H9 (cell line): ENCODE measurements around the gene DCAF4L1. TPM values are rescaled to one million over a fixed set of nuclear protein-coding genes. Genes with fewer than 3 reads are reported as not detected.

Experiments used
- DNase-seq: peaks from one replicate; pipeline ENCODE4 v3.0.0-alpha.2; 2017
- H2AFZ ChIP-seq: one replicate; pipeline ENCODE4 v1.6.1; 2013; ENCODE audit warnings: mild to moderate bottlenecking, low read length, control low read depth, moderate library complexity
- H2AK5ac ChIP-seq: 2 replicates; pipeline ENCODE4 v1.6.1; 2013; ENCODE audit warnings: low read length, control low read depth, mixed read lengths; ENCODE audit not compliant: insufficient read length
- H2BK120ac ChIP-seq: one replicate; pipeline ENCODE4 v1.6.1; 2013; ENCODE audit warnings: low read depth, mild to moderate bottlenecking, low read length, control low read depth, inconsistent platforms; ENCODE audit not compliant: poor library complexity, severe bottlenecking
- H2BK12ac ChIP-seq: 2 replicates; pipeline ENCODE4 v1.6.1; 2013; ENCODE audit warnings: low read length, control low read depth, mixed read lengths, low read depth; ENCODE audit not compliant: insufficient read length
- H2BK15ac ChIP-seq: 2 replicates; pipeline ENCODE4 v1.6.1; 2013; ENCODE audit warnings: low read depth, low read length, control low read depth
- H2BK20ac ChIP-seq: one replicate; pipeline ENCODE4 v1.6.1; 2013; ENCODE audit warnings: low read depth, mild to moderate bottlenecking, low read length, control low read depth, inconsistent platforms; ENCODE audit not compliant: poor library complexity, severe bottlenecking
- H2BK5ac ChIP-seq: 2 replicates; pipeline ENCODE4 v1.6.1; 2013; ENCODE audit warnings: low read length, control low read depth, mixed read lengths; ENCODE audit not compliant: insufficient read length
- H3K14ac ChIP-seq: 2 replicates; pipeline ENCODE4 v1.6.1; 2013; ENCODE audit warnings: low read length, control low read depth; ENCODE audit not compliant: insufficient read depth
- H3K18ac ChIP-seq: 2 replicates; pipeline ENCODE4 v1.6.1; 2013; ENCODE audit warnings: low read depth, mild to moderate bottlenecking, mixed read lengths, low read length, control low read depth; ENCODE audit not compliant: insufficient read length
- H3K23ac ChIP-seq: 2 replicates; pipeline ENCODE4 v1.6.1; 2013; ENCODE audit warnings: low read length, control low read depth, mixed read lengths, low read depth; ENCODE audit not compliant: insufficient read length
- H3K23me2 ChIP-seq: 2 replicates; pipeline ENCODE4 v1.6.1; 2013; ENCODE audit warnings: low read depth, mild to moderate bottlenecking, mixed read lengths, low read length, control low read depth; ENCODE audit not compliant: insufficient read length, poor library complexity, severe bottlenecking
- H3K27ac ChIP-seq: 2 replicates; pipeline ENCODE4 v1.5.1; 2013; ENCODE audit warnings: low read length, control low read depth, mixed read lengths, low read depth; ENCODE audit not compliant: insufficient read length
- H3K27me3 ChIP-seq: 2 replicates; pipeline ENCODE4 v1.6.1; 2013; ENCODE audit warnings: low read length, control low read depth, inconsistent platforms; ENCODE audit not compliant: insufficient read depth
- H3K4ac ChIP-seq: 2 replicates; pipeline ENCODE4 v1.6.1; 2013; ENCODE audit warnings: low read depth, mild to moderate bottlenecking, control low read depth, inconsistent platforms, low read length, moderate library complexity
- H3K4me1 ChIP-seq: 2 replicates; pipeline ENCODE4 v1.6.1; 2013; ENCODE audit warnings: low read length, control low read depth, inconsistent platforms; ENCODE audit not compliant: insufficient read depth
- H3K4me2 ChIP-seq: 2 replicates; pipeline ENCODE4 v1.6.1; 2013; ENCODE audit warnings: low read length, control low read depth, mixed read lengths; ENCODE audit not compliant: insufficient read length, insufficient read depth
- H3K56ac ChIP-seq: 2 replicates; pipeline ENCODE4 v1.6.1; 2013; ENCODE audit warnings: low read depth, mild to moderate bottlenecking, mixed read lengths, low read length, control low read depth; ENCODE audit not compliant: insufficient read length
- H3K79me1 ChIP-seq: 2 replicates; pipeline ENCODE4 v1.6.1; 2013; ENCODE audit warnings: low read depth, mild to moderate bottlenecking, moderate library complexity, low read length, control low read depth, inconsistent platforms; ENCODE audit not compliant: insufficient read depth, poor library complexity, severe bottlenecking
- H3K79me2 ChIP-seq: 2 replicates; pipeline ENCODE4 v1.6.1; 2013; ENCODE audit warnings: low read length, control low read depth, inconsistent platforms; ENCODE audit not compliant: insufficient read depth
- H3K9ac ChIP-seq: 2 replicates; pipeline ENCODE4 v1.6.1; 2013; ENCODE audit warnings: low read length, control low read depth, mixed read lengths; ENCODE audit not compliant: insufficient read length; ENCODE audit errors: extremely low read depth
- H3K9me3 ChIP-seq: one replicate; pipeline ENCODE4 v1.6.1; 2013; ENCODE audit warnings: low read depth, low read length, inconsistent platforms; ENCODE audit not compliant: control insufficient read depth
- H3T11ph ChIP-seq: one replicate; pipeline ENCODE4 v1.6.1; 2013; ENCODE audit warnings: mild to moderate bottlenecking, low read length, control low read depth, inconsistent platforms
- H4K20me1 ChIP-seq: one replicate; pipeline ENCODE4 v1.6.1; 2013; ENCODE audit not compliant: control insufficient read depth, insufficient read length, insufficient read depth
- H4K5ac ChIP-seq: 2 replicates; pipeline ENCODE4 v1.6.1; 2013; ENCODE audit warnings: low read depth, mild to moderate bottlenecking, mixed read lengths, low read length, control low read depth; ENCODE audit not compliant: insufficient read length
- H4K8ac ChIP-seq: replicated peaks from 2 replicates; pipeline ENCODE4 v1.6.1; 2013; ENCODE audit warnings: low read length, control low read depth, mixed read lengths, low read depth; ENCODE audit not compliant: insufficient read length
- H4K91ac ChIP-seq: 2 replicates; pipeline ENCODE4 v1.6.1; 2013; ENCODE audit warnings: low read depth, mild to moderate bottlenecking, moderate library complexity, mixed read lengths, low read length, control low read depth; ENCODE audit not compliant: insufficient read length
- H3K27ac Mint-ChIP-seq, 3 experiments: 2 replicates in 2 of 3; 3 replicates in 1 of 3; pipeline ENCODE4 v1.8.0; 2020 to 2021; ENCODE audit warnings: mixed read lengths in 3 of 3, mild to moderate bottlenecking in 1 of 3, moderate library complexity in 1 of 3
- H3K27me3 Mint-ChIP-seq: 2 replicates; pipeline ENCODE4 v1.8.0; 2021; ENCODE audit warnings: low read depth, mild to moderate bottlenecking, moderate library complexity, mixed read lengths
- H3K36me3 Mint-ChIP-seq, 3 experiments: 2 replicates in 2 of 3; 3 replicates in 1 of 3; pipeline ENCODE4 v1.8.0; 2020 to 2021; ENCODE audit warnings: low read depth in 3 of 3, mixed read lengths in 3 of 3; ENCODE audit not compliant: insufficient read depth in 1 of 3
- H3K4me1 Mint-ChIP-seq, 2 experiments: 2 replicates each; pipeline ENCODE4 v1.8.0; 2020; ENCODE audit warnings: mixed read lengths in 2 of 2
- H3K4me3 Mint-ChIP-seq, 2 experiments: 2 replicates in 1 of 2; 3 replicates in 1 of 2; pipeline ENCODE4 v1.8.0; 2020 to 2021; ENCODE audit warnings: mild to moderate bottlenecking in 2 of 2, mixed read lengths in 2 of 2, moderate library complexity in 1 of 2
- H3K9me3 Mint-ChIP-seq, 2 experiments: 2 replicates in 1 of 2; 3 replicates in 1 of 2; pipeline ENCODE4 v1.8.0; 2020; ENCODE audit warnings: mild to moderate bottlenecking in 2 of 2, mixed read lengths in 2 of 2, moderate library complexity in 1 of 2
- WGBS: extraction: QIAGEN DNeasy Blood & Tissue Kit; methylation state at CpG from one replicate; pipeline ENCODE4 v1.1.7; 2013; ENCODE audit warnings: missing lambda C conversion rate, low lambda C conversion rate, mixed read lengths; ENCODE audit not compliant: insufficient read length; ENCODE audit errors: extremely low coverage; 5-methylcytosine and 5-hydroxymethylcytosine counted together
- total RNA-seq: library from RNA; stranded (reverse); gene quantifications from 2 replicates; pipeline ENCODE4 v1.2.1, GENCODE V29; 2021
- TF ChIP-seq, protein P1 (sequence below): fragments of 200-600 bp; sonication (generic); conservative IDR thresholded peaks from 3 replicates; pipeline ENCODE4 v1.8.0; 2021; ENCODE audit warnings: antibody characterized with exemption, mild to moderate bottlenecking

The DCAF4L1 gene
- total RNA-seq, 1 experiment from 2014 or later, result 0.07 TPM

DNA sequence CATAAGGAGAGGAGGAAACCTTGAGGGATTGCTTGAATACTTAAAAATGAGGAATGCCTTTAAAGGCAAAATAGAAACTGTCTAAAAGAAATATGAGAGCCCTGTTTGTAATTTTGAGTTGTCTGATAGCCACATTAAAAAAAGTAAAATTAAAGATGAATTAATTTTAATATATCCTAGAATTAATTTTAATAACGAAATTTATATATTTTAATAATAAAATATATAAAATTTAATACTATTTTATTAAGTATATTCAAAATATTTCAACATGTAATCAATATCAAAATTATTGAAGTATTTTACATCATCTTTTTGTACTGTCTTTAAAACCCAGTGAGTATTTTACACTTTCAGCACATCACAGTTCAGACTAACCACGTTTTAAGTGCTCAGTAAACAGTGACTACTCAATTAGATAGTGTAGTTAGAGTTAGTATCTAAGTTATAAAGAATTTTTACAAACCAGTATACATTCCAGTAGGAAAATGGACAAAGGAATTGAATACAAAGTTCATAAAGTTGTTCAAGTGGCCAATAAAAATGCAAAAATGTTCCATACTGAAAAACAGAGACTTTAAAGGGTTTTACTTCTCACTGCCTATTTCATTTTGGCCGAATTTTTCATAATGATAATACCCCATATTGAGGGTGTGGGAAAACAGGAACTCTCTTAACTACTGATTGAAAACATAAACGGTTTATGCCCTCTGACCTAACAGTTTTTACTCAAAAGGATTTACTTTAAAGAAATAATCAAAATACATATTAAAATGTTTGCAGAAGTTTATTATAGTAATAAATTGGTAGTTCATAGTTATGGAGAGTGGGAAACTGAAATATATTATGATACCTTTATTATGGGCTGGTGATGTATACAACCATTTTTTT, 11.7 kb downstream of the DCAF4L1 start:
- no peaks in the 10 kb centered on the region for H3K27me3 Mint-ChIP-seq
- TF ChIP-seq, protein P1, sequence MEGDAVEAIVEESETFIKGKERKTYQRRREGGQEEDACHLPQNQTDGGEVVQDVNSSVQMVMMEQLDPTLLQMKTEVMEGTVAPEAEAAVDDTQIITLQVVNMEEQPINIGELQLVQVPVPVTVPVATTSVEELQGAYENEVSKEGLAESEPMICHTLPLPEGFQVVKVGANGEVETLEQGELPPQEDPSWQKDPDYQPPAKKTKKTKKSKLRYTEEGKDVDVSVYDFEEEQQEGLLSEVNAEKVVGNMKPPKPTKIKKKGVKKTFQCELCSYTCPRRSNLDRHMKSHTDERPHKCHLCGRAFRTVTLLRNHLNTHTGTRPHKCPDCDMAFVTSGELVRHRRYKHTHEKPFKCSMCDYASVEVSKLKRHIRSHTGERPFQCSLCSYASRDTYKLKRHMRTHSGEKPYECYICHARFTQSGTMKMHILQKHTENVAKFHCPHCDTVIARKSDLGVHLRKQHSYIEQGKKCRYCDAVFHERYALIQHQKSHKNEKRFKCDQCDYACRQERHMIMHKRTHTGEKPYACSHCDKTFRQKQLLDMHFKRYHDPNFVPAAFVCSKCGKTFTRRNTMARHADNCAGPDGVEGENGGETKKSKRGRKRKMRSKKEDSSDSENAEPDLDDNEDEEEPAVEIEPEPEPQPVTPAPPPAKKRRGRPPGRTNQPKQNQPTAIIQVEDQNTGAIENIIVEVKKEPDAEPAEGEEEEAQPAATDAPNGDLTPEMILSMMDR, result no peak
- H4K5ac ChIP-seq, result no peak overlapping the region
- H3K4me2 ChIP-seq, result no peak overlapping the region
- no peak overlapping the region for H2BK12ac ChIP-seq
- no peak overlapping the region for H2BK120ac ChIP-seq
- H3K23me2 ChIP-seq, result peaks cover 12% of the 10 kb centered on the region
- H3K4me1 Mint-ChIP-seq, result peaks cover 17 to 18% of the 10 kb centered on the region in 2 experiments
- no peak overlapping the region for H2BK15ac ChIP-seq
- no peak overlapping the region for H2BK5ac ChIP-seq
- no peaks in the 10 kb centered on the region for H4K20me1 ChIP-seq
- H3K4me1 ChIP-seq, result no peaks in the 10 kb centered on the region
- no peak overlapping the region for H4K8ac ChIP-seq
- no CpG with 5 or more reads among the region's 4 CpGs for WGBS
- H3K79me1 ChIP-seq, result peaks cover 9% of the 10 kb centered on the region
- H3K9me3 Mint-ChIP-seq, result no peaks in the 10 kb centered on the region
- H3K18ac ChIP-seq, result no peak overlapping the region
- H3K23ac ChIP-seq, result no peak overlapping the region
- no peak overlapping the region for H2AK5ac ChIP-seq
- no peak overlapping the region for H3K27ac ChIP-seq
- H3K56ac ChIP-seq, result no peak overlapping the region
- no peak overlapping the region for H3K4me3 Mint-ChIP-seq
- no peaks in the 10 kb centered on the region for H3K9me3 ChIP-seq
- no peaks in the 10 kb centered on the region for H3K27me3 ChIP-seq
- H4K91ac ChIP-seq, result no peak overlapping the region
- no peak overlapping the region for H3K27ac Mint-ChIP-seq
- no peak overlapping the region for H3K4ac ChIP-seq
- no peak overlapping the region for H3K9ac ChIP-seq
- H2AFZ ChIP-seq, result no peak overlapping the region
- H2BK20ac ChIP-seq, result no peak overlapping the region
- H3K79me2 ChIP-seq, result peaks cover 8% of the 10 kb centered on the region; the same call in 1 of the 2 replicates
- no peak overlapping the region for H3T11ph ChIP-seq
- H3K36me3 Mint-ChIP-seq, result peaks cover 0 to 3% (median 0%) of the 10 kb centered on the region in 3 experiments; a peak in 2 of 7 replicates
- DNase-seq, result no peak
- no peak overlapping the region for H3K14ac ChIP-seq
